Astrocyte (in vitro differentiated cells and primary cell): ENCODE results near the gene ETV6. TPM values are rescaled to one million over a fixed set of nuclear protein-coding genes. Genes with fewer than 3 reads are reported as not detected.

ENCODE experiments used
- DNase-seq: peaks from one replicate; pipeline ENCODE4 v3.0.0-alpha.2; 2010; ENCODE audit warnings: low read depth
- FAIRE-seq: peaks from 2 replicates; lab custom pipeline; 2011; peaks lifted over from hg19 to GRCh38; lab: Jason Lieb, UNC
- H2AFZ ChIP-seq: 2 replicates; pipeline ENCODE4 v1.6.0; 2012; ENCODE audit warnings: low read depth, low read length, inconsistent platforms
- H3K27ac ChIP-seq: 2 replicates; pipeline ENCODE4 v1.5.1; 2011; ENCODE audit warnings: low read depth, low read length, inconsistent platforms
- H3K27me3 ChIP-seq: 2 replicates; pipeline ENCODE4 v1.6.0; 2011; ENCODE audit warnings: low read length, inconsistent platforms; ENCODE audit not compliant: insufficient read depth
- H3K36me3 ChIP-seq: 2 replicates; pipeline ENCODE4 v1.5.1; 2011; ENCODE audit warnings: low read length, inconsistent platforms; ENCODE audit not compliant: insufficient read depth
- H3K4me1 ChIP-seq: 2 replicates; pipeline ENCODE4 v1.5.1; 2011; ENCODE audit warnings: low read length, inconsistent platforms; ENCODE audit not compliant: insufficient read depth
- H3K4me2 ChIP-seq: 2 replicates; pipeline ENCODE4 v1.6.0; 2012; ENCODE audit warnings: low read length, inconsistent platforms
- H3K4me3 ChIP-seq: 2 replicates; pipeline ENCODE4 v1.5.1; 2011; ENCODE audit warnings: low read depth, mild to moderate bottlenecking, low read length, inconsistent platforms; ENCODE audit not compliant: insufficient read depth
- H3K79me2 ChIP-seq: 2 replicates; pipeline ENCODE4 v1.6.0; 2012; ENCODE audit warnings: mild to moderate bottlenecking, low read length, inconsistent platforms; ENCODE audit not compliant: insufficient read depth
- H3K9ac ChIP-seq: 2 replicates; pipeline ENCODE4 v1.6.0; 2012; ENCODE audit warnings: mild to moderate bottlenecking, low read length, inconsistent platforms
- H3K9me3 ChIP-seq: 2 replicates; pipeline ENCODE4 v1.5.1; 2012; ENCODE audit warnings: low read depth, mild to moderate bottlenecking, low read length, inconsistent platforms; ENCODE audit not compliant: insufficient read depth
- H4K20me1 ChIP-seq: 2 replicates; pipeline ENCODE4 v1.6.0; 2012; ENCODE audit warnings: low read length, inconsistent platforms; ENCODE audit not compliant: insufficient read depth
- H3K27ac Mint-ChIP-seq: one replicate; pipeline ENCODE4 v1.8.0; 2021; ENCODE audit warnings: mild to moderate bottlenecking, mixed read lengths; ENCODE audit not compliant: unreplicated experiment
- H3K27me3 Mint-ChIP-seq: one replicate; pipeline ENCODE4 v1.8.0; 2021; ENCODE audit warnings: low read depth, mixed read lengths; ENCODE audit not compliant: unreplicated experiment
- H3K36me3 Mint-ChIP-seq: one replicate; pipeline ENCODE4 v1.8.0; 2021; ENCODE audit warnings: low read depth, mixed read lengths; ENCODE audit not compliant: unreplicated experiment
- H3K4me1 Mint-ChIP-seq: one replicate; pipeline ENCODE4 v1.8.0; 2021; ENCODE audit warnings: low read depth, mixed read lengths; ENCODE audit not compliant: unreplicated experiment
- H3K4me3 Mint-ChIP-seq: one replicate; pipeline ENCODE4 v1.8.0; 2021; ENCODE audit warnings: mild to moderate bottlenecking, moderate library complexity, mixed read lengths; ENCODE audit not compliant: unreplicated experiment
- H3K9me3 Mint-ChIP-seq: one replicate; pipeline ENCODE4 v1.8.0; 2021; ENCODE audit warnings: mild to moderate bottlenecking, mixed read lengths; ENCODE audit not compliant: unreplicated experiment
- CTCF ChIP-seq: IDR thresholded peaks from 2 replicates; pipeline ENCODE4 v1.5.1; 2011; ENCODE audit warnings: low read depth, mild to moderate bottlenecking, inconsistent platforms, low read length, moderate library complexity; ENCODE audit not compliant: insufficient read depth
- EZH2 ChIP-seq: IDR thresholded peaks from 2 replicates; pipeline ENCODE4 v1.6.1; 2012; ENCODE audit warnings: mild to moderate bottlenecking, low read length, inconsistent platforms; ENCODE audit not compliant: insufficient read depth
- total RNA-seq: library from RNA; stranded (reverse); gene quantifications from 2 replicates; pipeline ENCODE4 v1.2.1, GENCODE V29; 2021

ETV6 gene
- total RNA-seq, 1 donor from 2014 or later, result 41.2 TPM

- Histone ChIP-seq H2AFZ (no peak overlapping the region), H3K27me3 (no peaks in the 10 kb centered on the region), H4K20me1 (peaks cover 6% of the 10 kb centered on the region), H3K79me2 (peaks cover 31% of the 10 kb centered on the region), H3K9ac (no peak overlapping the region), H3K4me1 (peaks cover 15% of the 10 kb centered on the region), H3K36me3 (peaks cover 3% of the 10 kb centered on the region), H3K4me3 (no peak overlapping the region), H3K27ac (no peak overlapping the region), H3K9me3 (no peaks in the 10 kb centered on the region), H3K4me2 (no peak overlapping the region)
- TF ChIP-seq CTCF (no peak), EZH2 (no peak)
- Mint-ChIP-seq H3K9me3 (peaks cover 3% of the 10 kb centered on the region), H3K27ac (no peak overlapping the region), H3K4me1 (peaks cover 46% of the 10 kb centered on the region), H3K27me3 (no peaks in the 10 kb centered on the region), H3K36me3 (peaks cover 35% of the 10 kb centered on the region), H3K4me3 (no peak overlapping the region)
- DNase-seq (no peak), FAIRE-seq (no peak)
These were observed 124.6 kb downstream of the ETV6 start for GRCh38 chr12:11773889-11774677.

GRCh38 chr12:11774821-11775220 lies 125.3 kb downstream of the ETV6 start:
- Mint-ChIP-seq H3K27ac (no peak overlapping the region), H3K4me1 (peaks cover 52% of the 10 kb centered on the region), H3K36me3 (peaks cover 31% of the 10 kb centered on the region), H3K9me3 (peaks cover 3% of the 10 kb centered on the region), H3K4me3 (no peak overlapping the region), H3K27me3 (no peaks in the 10 kb centered on the region)
- Histone ChIP-seq H3K9ac (no peak overlapping the region), H4K20me1 (peaks cover 6% of the 10 kb centered on the region), H3K27me3 (no peaks in the 10 kb centered on the region), H3K79me2 (peaks cover 28% of the 10 kb centered on the region), H3K9me3 (no peaks in the 10 kb centered on the region), H3K4me2 (no peak overlapping the region), H3K4me1 (peaks cover 17% of the 10 kb centered on the region), H3K27ac (no peak overlapping the region), H3K4me3 (no peak overlapping the region), H2AFZ (no peak overlapping the region), H3K36me3 (peaks cover 3% of the 10 kb centered on the region)
- no peak for DNase-seq
- no peak for FAIRE-seq
- no peak for TF ChIP-seq EZH2
- TF ChIP-seq CTCF, result no peak

GRCh38 chr12:11776316-11776715 lies 126.8 kb downstream of the ETV6 start:
- Histone ChIP-seq H3K36me3 (peaks cover 3% of the 10 kb centered on the region), H3K9ac (no peak overlapping the region), H3K27me3 (no peaks in the 10 kb centered on the region), H3K4me2 (no peak overlapping the region), H3K27ac (no peak overlapping the region), H2AFZ (no peak overlapping the region), H3K9me3 (no peaks in the 10 kb centered on the region), H3K79me2 (peaks cover 31% of the 10 kb centered on the region), H3K4me1 (peaks cover 17% of the 10 kb centered on the region), H3K4me3 (no peak overlapping the region), H4K20me1 (peaks cover 14% of the 10 kb centered on the region)
- Mint-ChIP-seq H3K27me3 (no peaks in the 10 kb centered on the region), H3K9me3 (peaks cover 3% of the 10 kb centered on the region), H3K27ac (no peak overlapping the region), H3K4me1 (peaks cover 62% of the 10 kb centered on the region), H3K4me3 (no peak overlapping the region), H3K36me3 (peaks cover 24% of the 10 kb centered on the region)
- no peak for DNase-seq
- no peak for FAIRE-seq
- no peak for TF ChIP-seq EZH2
- TF ChIP-seq CTCF, result no peak
